GM23248 (cell line): ENCODE measurements around the gene EFCAB6. TPM values are rescaled to one million over a fixed set of nuclear protein-coding genes. Genes with fewer than 3 reads are reported as not detected.

Experiments used
- DNase-seq: peaks from one replicate; pipeline ENCODE4 v3.0.0-alpha.2; 2015
- H2AFZ ChIP-seq: fragments of 200-600 bp; sonication (generic); 2 replicates; pipeline ENCODE4 v1.6.1; 2016; ENCODE audit warnings: antibody characterized with exemption
- H3F3A ChIP-seq: fragments of 200-600 bp; sonication (generic); 2 replicates; pipeline ENCODE4 v1.6.1; 2016; ENCODE audit warnings: mild to moderate bottlenecking, antibody characterized with exemption, mixed run types; ENCODE audit not compliant: insufficient read depth
- H3K27ac ChIP-seq: fragments of 200-600 bp; sonication (generic); 2 replicates; pipeline ENCODE4 v1.5.1; 2016; ENCODE audit warnings: mild to moderate bottlenecking
- H3K27me3 ChIP-seq: fragments of 200-600 bp; sonication (generic); replicated peaks from 2 replicates; pipeline ENCODE4 v1.6.1; 2016; ENCODE audit warnings: mild to moderate bottlenecking; ENCODE audit not compliant: insufficient read depth
- H3K36me3 ChIP-seq: fragments of 200-600 bp; sonication (generic); 2 replicates; pipeline ENCODE4 v1.6.1; 2016; ENCODE audit warnings: low read depth, mild to moderate bottlenecking
- H3K4me1 ChIP-seq: fragments of 200-600 bp; sonication (generic); 2 replicates; pipeline ENCODE4 v1.6.1; 2016; ENCODE audit warnings: mild to moderate bottlenecking; ENCODE audit not compliant: insufficient read depth
- H3K4me2 ChIP-seq: fragments of 200-600 bp; sonication (generic); one replicate; pipeline ENCODE4 v1.6.1; 2016; ENCODE audit warnings: mild to moderate bottlenecking; ENCODE audit not compliant: unreplicated experiment
- H3K4me3 ChIP-seq: fragments of 200-600 bp; sonication (generic); 2 replicates; pipeline ENCODE4 v1.5.1; 2016; ENCODE audit warnings: mild to moderate bottlenecking
- H3K79me2 ChIP-seq: fragments of 200-600 bp; sonication (generic); 2 replicates; pipeline ENCODE4 v1.6.1; 2016; ENCODE audit warnings: mild to moderate bottlenecking; ENCODE audit not compliant: insufficient read depth
- H3K9ac ChIP-seq: fragments of 200-600 bp; sonication (generic); 2 replicates; pipeline ENCODE4 v1.6.1; 2016; ENCODE audit warnings: mild to moderate bottlenecking
- H3K9me2 ChIP-seq: fragments of 200-600 bp; sonication (generic); 2 replicates; pipeline ENCODE4 v1.6.1; 2016; ENCODE audit warnings: mixed run types, mild to moderate bottlenecking, moderate library complexity; ENCODE audit not compliant: insufficient read depth
- H3K9me3 ChIP-seq: fragments of 200-600 bp; sonication (generic); one replicate; pipeline ENCODE4 v1.6.1; 2017; ENCODE audit warnings: low read depth
- H4K20me1 ChIP-seq: fragments of 200-600 bp; sonication (generic); 2 replicates; pipeline ENCODE4 v1.6.0; 2016; ENCODE audit not compliant: insufficient read depth
- EZH2 ChIP-seq: fragments of 200-600 bp; sonication (generic); IDR thresholded peaks from 2 replicates; pipeline ENCODE4 v1.6.1; 2018; ENCODE audit warnings: antibody characterized with exemption, mild to moderate bottlenecking; ENCODE audit not compliant: insufficient read depth, poor library complexity, severe bottlenecking
- EZH2phosphoT487 ChIP-seq: fragments of 200-600 bp; sonication (generic); IDR thresholded peaks from 2 replicates; pipeline ENCODE4 v1.6.1; 2018; ENCODE audit warnings: antibody characterized with exemption, moderate library complexity, mild to moderate bottlenecking, low read depth; ENCODE audit not compliant: insufficient read depth
- WGBS, 2 experiments: methylation state at CpG; one replicate each; pipeline ENCODE4 v1.1.6; 2015 to 2017; ENCODE audit warnings: low lambda C conversion rate in 2 of 2, low coverage in 1 of 2; ENCODE audit errors: missing lambda C conversion rate in 2 of 2; 5-methylcytosine and 5-hydroxymethylcytosine counted together
- in situ Hi-C: fragments of 300-500 bp; cut with MboI; formaldehyde crosslinking; loops from 2 replicates; pipeline ENCODE4 v1.15.0; 2020
- polyA plus RNA-seq: library from polyadenylated mRNA; unstranded; fragments of >200 nt; fragmentation: Nextera tagmentation; extraction: Ambion mirVana; gene quantifications from 2 replicates; pipeline ENCODE4 v1.2.1, GENCODE V29; 2016
- total RNA-seq: library from RNA; depleted of rRNA; stranded (reverse); fragments of >200 nt; shearing (Covaris generic); gene quantifications from 2 replicates; pipeline ENCODE4 v1.2.3, GENCODE V29; 2014

EFCAB6 gene
- total and polyA plus RNA-seq, 2 experiments from 2014 or later = 1.5 to 2.1 TPM

DNA sequence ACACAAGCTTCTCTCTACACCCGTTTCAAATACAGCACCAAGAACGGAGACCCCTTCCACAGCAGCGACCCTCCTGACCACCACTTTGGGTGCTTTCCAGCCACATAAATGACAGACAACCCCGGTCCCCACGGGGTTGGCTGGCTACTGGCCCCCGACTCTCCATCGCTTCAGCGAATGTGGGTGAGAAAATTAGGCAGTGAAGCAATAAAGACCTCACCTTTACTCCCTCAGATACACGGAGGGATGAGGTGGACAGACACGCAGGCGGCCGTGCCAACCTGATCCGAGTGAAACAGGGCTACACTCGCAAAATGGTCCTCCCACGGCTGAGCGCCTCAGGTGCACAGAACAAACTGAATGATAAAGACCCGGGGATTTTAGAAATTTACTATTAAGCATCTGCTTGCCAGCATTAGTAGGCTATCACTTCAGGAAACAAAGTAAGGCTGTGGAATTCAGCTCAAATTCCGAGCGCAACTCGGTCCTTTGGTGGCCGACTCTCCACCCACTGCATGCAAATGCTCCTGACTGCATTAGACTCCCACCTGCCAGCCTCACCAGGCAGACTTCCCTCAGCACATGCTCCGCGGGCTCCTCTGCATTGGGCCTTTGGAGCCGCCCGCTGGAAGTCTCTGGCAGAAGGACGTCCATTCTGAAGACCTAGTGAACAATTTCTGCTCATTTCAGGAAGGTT lies 12.8 kb upstream of the EFCAB6 start:
- Histone ChIP-seq H3K9me3 (no peaks in the 10 kb centered on the region), H3K27me3 (no peaks in the 10 kb centered on the region), H3K4me1 (peaks cover 10% of the 10 kb centered on the region), H4K20me1 (no peaks in the 10 kb centered on the region), H3K27ac (no peak overlapping the region), H3K9ac (no peak overlapping the region), H2AFZ (no peak overlapping the region), H3F3A (peaks cover 16% of the 10 kb centered on the region), H3K4me2 (no peak overlapping the region), H3K9me2 (no peaks in the 10 kb centered on the region), H3K4me3 (no peak overlapping the region), H3K79me2 (no peaks in the 10 kb centered on the region), H3K36me3 (no peaks in the 10 kb centered on the region)
- in situ Hi-C loops = no loop called here
- no peak for DNase-seq
- TF ChIP-seq EZH2 = no peak
- no peak for TF ChIP-seq EZH2phosphoT487
- 80 to 83% methylated on average over 26 of the region's 26 CpGs for WGBS, 2 experiments

DNA sequence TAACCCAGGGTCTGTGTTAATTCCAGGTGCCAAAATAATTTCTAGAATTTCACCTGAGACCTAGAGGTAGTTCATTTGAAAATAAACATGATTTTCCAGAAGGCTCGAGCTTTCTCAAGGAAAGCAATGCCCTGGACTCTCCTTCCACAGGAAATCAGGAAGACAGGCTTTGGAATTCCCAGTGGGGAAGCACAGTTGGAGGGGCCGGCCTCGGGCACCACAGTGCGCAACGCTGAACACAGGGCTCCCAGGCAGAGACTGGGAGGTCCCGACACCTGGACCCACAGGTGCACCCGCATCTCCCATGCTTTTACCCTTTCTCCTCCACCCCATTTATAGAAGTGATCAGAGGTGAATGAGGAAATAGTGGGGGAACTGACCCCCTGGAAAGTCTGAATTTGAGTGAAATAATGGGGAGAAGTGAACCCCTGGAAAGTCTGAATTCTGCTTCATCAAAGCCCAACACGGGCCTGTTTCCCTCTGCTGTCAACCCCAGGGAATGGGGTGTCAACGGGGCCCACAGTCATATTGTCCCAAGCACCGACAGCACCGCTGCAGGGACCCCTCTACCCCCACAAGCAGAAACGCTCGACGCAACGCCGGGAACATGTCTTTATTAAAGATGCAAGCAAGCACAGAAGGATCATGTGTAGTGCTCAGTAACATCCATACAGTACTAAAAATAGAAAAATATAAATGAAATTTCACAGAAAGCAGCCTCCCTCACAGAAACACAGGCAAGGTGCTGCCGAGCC lies 12.0 kb upstream of the EFCAB6 start:
- H3K79me2 ChIP-seq = no peaks in the 10 kb centered on the region
- H3F3A ChIP-seq = peaks cover 11% of the 10 kb centered on the region; the same call in 1 of the 2 replicates
- no peaks in the 10 kb centered on the region for H3K36me3 ChIP-seq
- H3K4me2 ChIP-seq = no peak overlapping the region
- peaks cover 6% of the 10 kb centered on the region for H3K4me1 ChIP-seq
- H2AFZ ChIP-seq = no peak overlapping the region
- in situ Hi-C loops = no loop called here
- WGBS, 2 experiments = 76 to 77% methylated on average over 17 of the region's 17 CpGs
- H3K27me3 ChIP-seq = no peaks in the 10 kb centered on the region
- no peak overlapping the region for H3K9ac ChIP-seq
- H3K9me2 ChIP-seq = no peaks in the 10 kb centered on the region
- no peak overlapping the region for H3K4me3 ChIP-seq
- no peak overlapping the region for H3K27ac ChIP-seq
- no peaks in the 10 kb centered on the region for H4K20me1 ChIP-seq
- no peak for DNase-seq
- no peak for TF ChIP-seq EZH2
- TF ChIP-seq EZH2phosphoT487 = no peak
- no peaks in the 10 kb centered on the region for H3K9me3 ChIP-seq

DNA sequence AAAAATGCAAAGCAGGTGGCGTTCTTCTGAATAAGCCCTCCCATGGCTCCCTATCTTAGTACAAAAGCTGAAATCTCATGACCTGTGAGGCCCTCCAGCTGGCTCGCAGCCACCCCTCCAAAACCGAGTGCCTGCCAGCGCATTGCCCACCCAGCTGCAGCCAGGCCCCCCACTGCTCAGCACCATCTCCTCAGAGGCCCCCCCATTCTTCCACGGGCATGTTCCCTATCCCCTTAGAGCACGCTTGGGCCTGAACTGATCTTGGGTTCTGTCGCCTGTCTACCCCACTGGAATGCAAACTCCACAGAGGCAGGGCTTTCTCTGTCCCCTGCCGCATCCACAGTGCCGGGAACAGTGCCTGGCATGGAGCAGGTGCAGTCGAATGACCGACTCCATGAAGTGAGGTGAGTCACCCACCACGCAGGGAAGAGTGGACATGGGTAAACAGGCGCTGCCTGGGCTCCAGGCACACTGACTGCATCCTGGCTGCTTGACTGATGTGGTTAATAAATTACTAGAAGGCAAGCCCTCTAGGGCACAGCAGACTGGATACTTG lies 11.3 kb upstream of the EFCAB6 start:
- TF ChIP-seq EZH2phosphoT487 (no peak), EZH2 (no peak)
- no peaks in the 10 kb centered on the region for H3K27me3 ChIP-seq
- H3K9ac ChIP-seq = no peak overlapping the region
- H3K36me3 ChIP-seq = no peaks in the 10 kb centered on the region
- no peaks in the 10 kb centered on the region for H3K9me3 ChIP-seq
- no peaks in the 10 kb centered on the region for H4K20me1 ChIP-seq
- H3K79me2 ChIP-seq = no peaks in the 10 kb centered on the region
- no peak overlapping the region for H3K27ac ChIP-seq
- H3K4me2 ChIP-seq = no peak overlapping the region
- peaks cover 6% of the 10 kb centered on the region for H3K4me1 ChIP-seq
- H2AFZ ChIP-seq = no peak overlapping the region
- H3F3A ChIP-seq = peaks cover 11% of the 10 kb centered on the region; the same call in 1 of the 2 replicates
- no peaks in the 10 kb centered on the region for H3K9me2 ChIP-seq
- no peak overlapping the region for H3K4me3 ChIP-seq
- DNase-seq = no peak
- 69 to 70% methylated on average over 13 of the region's 13 CpGs for WGBS, 2 experiments
- in situ Hi-C loops = no loop called here

DNA sequence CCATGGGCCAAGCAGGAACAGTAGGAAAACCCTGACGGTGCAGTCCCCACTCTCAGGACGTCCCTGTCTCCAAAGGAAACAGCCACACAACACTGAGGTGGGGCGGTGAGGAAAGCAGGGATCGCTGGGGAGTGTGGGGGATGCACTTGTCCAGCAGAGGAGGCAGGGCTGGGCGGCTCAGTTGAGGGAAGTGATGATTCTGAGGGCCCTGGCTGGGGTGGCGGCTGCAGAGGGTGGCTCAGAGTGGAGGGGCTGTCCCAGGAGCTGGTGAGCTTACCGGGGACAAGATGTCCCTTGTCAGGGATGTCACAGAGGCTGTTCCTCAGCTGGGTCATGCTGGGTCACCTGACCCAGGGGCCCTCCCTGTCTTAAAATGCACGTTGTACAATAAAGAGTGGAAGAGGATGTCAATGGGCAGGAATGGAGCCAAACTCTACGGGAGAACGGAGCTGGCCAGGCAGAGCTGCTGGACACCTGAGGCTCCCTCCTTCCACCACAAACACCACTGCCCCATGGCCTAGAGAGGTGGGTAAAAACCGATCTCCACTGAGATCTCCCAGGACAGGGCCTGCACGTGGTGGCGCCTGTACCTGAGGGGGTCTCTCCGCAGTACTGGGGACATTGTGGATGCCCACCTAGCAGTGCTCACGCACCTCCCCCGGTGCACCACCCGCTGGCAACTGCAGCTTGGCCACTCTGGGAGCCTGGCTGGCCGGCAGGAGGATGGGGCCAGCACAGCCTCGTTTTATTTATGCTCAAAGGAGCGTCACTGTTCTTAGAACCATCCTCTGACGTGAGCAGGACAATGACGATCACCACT lies 9.7 kb upstream of the EFCAB6 start:
- Histone ChIP-seq H3K4me2 (no peak overlapping the region), H3K79me2 (no peaks in the 10 kb centered on the region), H4K20me1 (no peaks in the 10 kb centered on the region), H3K27ac (no peak overlapping the region), H3K27me3 (no peaks in the 10 kb centered on the region), H3K9me2 (no peaks in the 10 kb centered on the region), H3K9me3 (no peaks in the 10 kb centered on the region), H3K4me1 (peaks cover 6% of the 10 kb centered on the region; the same call in 1 of the 2 replicates), H3K4me3 (no peak overlapping the region), H3K36me3 (no peaks in the 10 kb centered on the region), H3K9ac (no peak overlapping the region), H3F3A (peaks cover 11% of the 10 kb centered on the region; the same call in 1 of the 2 replicates), H2AFZ (no peak overlapping the region)
- in situ Hi-C loops = no loop called here
- 65 to 72% methylated on average over 22 of the region's 22 CpGs for WGBS, 2 experiments
- TF ChIP-seq EZH2phosphoT487 (no peak), EZH2 (no peak)
- DNase-seq = no peak
